Cardiac muscle cell (in vitro differentiated cells and primary cell): ENCODE measurements around the gene FCGR2B. TPM values are rescaled to one million over a fixed set of nuclear protein-coding genes. Genes with fewer than 3 reads are reported as not detected.
"Not testable (repeated sequence)": the region's sequence is repeated elsewhere in the genome, so short reads cannot be mapped to it uniquely, and the experiment has no call there.

ENCODE experiments used
- DNase-seq, 2 donors: peaks; one replicate each; pipeline versions ENCODE4 v3.0.0 to v3.0.0-alpha.2; 2010 to 2017; ENCODE audit warnings: low read depth in 1 of 2, low spot score in 1 of 2
- H3K27ac ChIP-seq: fragments of 200-600 bp; sonication (generic); 2 replicates; pipeline ENCODE4 v1.5.1; 2016
- H3K27me3 ChIP-seq: fragments of 200-600 bp; sonication (generic); 2 replicates; pipeline ENCODE4 v1.6.0; 2016; ENCODE audit warnings: control low read depth
- H3K36me3 ChIP-seq: fragments of 200-600 bp; sonication (generic); 2 replicates; pipeline ENCODE4 v1.5.1; 2016; ENCODE audit warnings: control low read depth
- H3K4me1 ChIP-seq: fragments of 200-600 bp; sonication (generic); 2 replicates; pipeline ENCODE4 v1.8.1; 2017; ENCODE audit warnings: low read depth, mild to moderate bottlenecking, mixed run types
- H3K4me3 ChIP-seq: fragments of 200-600 bp; sonication (generic); 2 replicates; pipeline ENCODE4 v1.5.1; 2016; ENCODE audit warnings: mild to moderate bottlenecking
- H3K9me3 ChIP-seq: fragments of 200-600 bp; sonication (generic); 2 replicates; pipeline ENCODE4 v1.5.1; 2017; ENCODE audit warnings: low read depth, mild to moderate bottlenecking, control low read depth
- CTCF ChIP-seq: IDR thresholded peaks from 2 replicates; pipeline ENCODE4 v1.5.1; 2012; ENCODE audit warnings: low read depth, mild to moderate bottlenecking, low read length
- polyA plus RNA-seq: library from polyadenylated mRNA; unstranded; fragments of >200 nt; fragmentation: Nextera tagmentation; extraction: Ambion mirVana; gene quantifications from 2 replicates; pipeline ENCODE4 v1.2.1, GENCODE V29; 2016
- total RNA-seq: library from RNA; depleted of rRNA; stranded (reverse); fragments of >200 nt; gene quantifications from 2 replicates; pipeline ENCODE4 v1.2.3, GENCODE V29; 2016

Gene FCGR2B
- total and polyA plus RNA-seq, 2 experiments from 2014 or later, result not detected

GRCh38 chr1:161691846-161692245, 28.9 kb downstream of the FCGR2B start:
- Histone ChIP-seq H3K9me3 (no peaks in the 10 kb centered on the region), H3K27ac (no peak overlapping the region), H3K4me1 (no peaks in the 10 kb centered on the region), H3K4me3 (no peak overlapping the region), H3K27me3 (peaks cover 3% of the 10 kb centered on the region), H3K36me3 (no peaks in the 10 kb centered on the region)
- TF ChIP-seq CTCF, result no peak
- no peak for DNase-seq

GRCh38 chr1:161693020-161693712, 30.2 kb downstream of the FCGR2B start:
- not testable (repeated sequence) for H3K4me3 ChIP-seq, H3K9me3 ChIP-seq, DNase-seq, H3K27me3 ChIP-seq, H3K4me1 ChIP-seq, H3K36me3 ChIP-seq, H3K27ac ChIP-seq

GRCh38 chr1:161698302-161698701, 35.4 kb downstream of the FCGR2B start:
- not testable (repeated sequence) for H3K4me1 ChIP-seq, H3K36me3 ChIP-seq, H3K9me3 ChIP-seq, H3K27me3 ChIP-seq, H3K4me3 ChIP-seq, H3K27ac ChIP-seq, DNase-seq

GRCh38 chr1:161702250-161702649, 39.3 kb downstream of the FCGR2B start:
- H3K27ac ChIP-seq, result no peak overlapping the region
- H3K4me3 ChIP-seq, result no peak overlapping the region
- TF ChIP-seq CTCF, result no peak
- H3K36me3 ChIP-seq, result no peaks in the 10 kb centered on the region
- no peaks in the 10 kb centered on the region for H3K9me3 ChIP-seq
- no peak for DNase-seq
- H3K4me1 ChIP-seq, result no peaks in the 10 kb centered on the region
- H3K27me3 ChIP-seq, result peaks cover 4% of the 10 kb centered on the region

- H3K36me3 ChIP-seq, result no peaks in the 10 kb centered on the region
- H3K27me3 ChIP-seq, result peaks cover 16% of the 10 kb centered on the region
- no peak overlapping the region for H3K4me3 ChIP-seq
- TF ChIP-seq CTCF, result no peak
- no peaks in the 10 kb centered on the region for H3K9me3 ChIP-seq
- H3K27ac ChIP-seq, result no peak overlapping the region
- DNase-seq, result no peak
- H3K4me1 ChIP-seq, result no peaks in the 10 kb centered on the region
These were observed 42.6 kb downstream of the FCGR2B start for GRCh38 chr1:161705537-161705936.

- Histone ChIP-seq H3K9me3 (no peaks in the 10 kb centered on the region), H3K27me3 (peaks cover 16% of the 10 kb centered on the region), H3K36me3 (no peaks in the 10 kb centered on the region), H3K4me1 (no peaks in the 10 kb centered on the region), H3K27ac (peak overlapping the region; percentile 42), H3K4me3 (no peak overlapping the region)
- DNase-seq, result no peak
- no peak for TF ChIP-seq CTCF
These were observed 43.2 kb downstream of the FCGR2B start for GRCh38 chr1:161706113-161706481.
